HFFc6 (cell line): ENCODE data around the gene TMEM221. TPM values are rescaled to one million over a fixed set of nuclear protein-coding genes. Genes with fewer than 3 reads are reported as not detected.

Experiments used
- DNase-seq: peaks from one replicate; pipeline ENCODE4 v3.0.0-alpha.2; 2018
- H3K27ac Mint-ChIP-seq: 2 replicates; pipeline ENCODE4 v1.8.0; 2020; ENCODE audit warnings: mild to moderate bottlenecking, mixed read lengths
- H3K27me3 Mint-ChIP-seq: 2 replicates; pipeline ENCODE4 v1.8.0; 2021; ENCODE audit warnings: mild to moderate bottlenecking, moderate library complexity, mixed read lengths; ENCODE audit not compliant: insufficient read depth
- H3K36me3 Mint-ChIP-seq: 2 replicates; pipeline ENCODE4 v1.8.0; 2021; ENCODE audit warnings: low read depth, mixed read lengths
- H3K4me1 Mint-ChIP-seq: 2 replicates; pipeline ENCODE4 v1.8.0; 2020; ENCODE audit warnings: low read depth, mixed read lengths
- H3K4me3 Mint-ChIP-seq: 2 replicates; pipeline ENCODE4 v1.8.0; 2020; ENCODE audit warnings: mild to moderate bottlenecking, moderate library complexity, mixed read lengths
- H3K9me3 Mint-ChIP-seq: 2 replicates; pipeline ENCODE4 v1.8.0; 2020; ENCODE audit warnings: mild to moderate bottlenecking, mixed read lengths
- total RNA-seq, 6 experiments: library from RNA; stranded (reverse); fragmentation: NEBNext Ultra II Directional; extraction: Animal tissue kit (Norgen Biotek cat#: 25700); gene quantifications; 2 replicates in 1 of 6; 3 replicates in 5 of 6; pipeline ENCODE4 v1.2.3, GENCODE V29; 2021
- TF ChIP-seq, protein P1 (sequence below): fragments of 200-600 bp; sonication (generic); IDR thresholded peaks from 2 replicates; pipeline ENCODE4 v1.5.0; 2021; ENCODE audit warnings: antibody characterized with exemption, mild to moderate bottlenecking

TMEM221 gene
- total RNA-seq, 6 experiments from 2014 or later, result not detected

DNA sequence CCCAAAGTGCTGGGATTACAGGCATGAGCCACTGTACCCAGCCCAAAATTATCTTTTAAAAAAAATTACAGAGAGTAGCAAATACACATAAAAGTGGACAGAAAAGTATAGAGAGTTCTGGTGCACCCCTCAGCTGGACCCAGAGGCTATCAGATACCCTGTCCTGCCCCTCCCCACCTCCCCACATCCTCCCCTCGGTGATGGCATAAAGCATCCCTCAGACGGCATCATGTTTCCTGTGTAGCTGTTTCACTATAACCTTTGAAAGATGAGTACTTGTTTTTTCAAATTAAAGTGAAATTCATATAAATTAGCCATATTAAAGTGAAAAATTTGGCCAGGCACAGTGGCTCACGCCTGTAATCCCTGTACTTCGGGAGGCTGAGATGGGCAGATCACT, 41.9 kb upstream of the TMEM221 start:
- TF ChIP-seq, protein P1, sequence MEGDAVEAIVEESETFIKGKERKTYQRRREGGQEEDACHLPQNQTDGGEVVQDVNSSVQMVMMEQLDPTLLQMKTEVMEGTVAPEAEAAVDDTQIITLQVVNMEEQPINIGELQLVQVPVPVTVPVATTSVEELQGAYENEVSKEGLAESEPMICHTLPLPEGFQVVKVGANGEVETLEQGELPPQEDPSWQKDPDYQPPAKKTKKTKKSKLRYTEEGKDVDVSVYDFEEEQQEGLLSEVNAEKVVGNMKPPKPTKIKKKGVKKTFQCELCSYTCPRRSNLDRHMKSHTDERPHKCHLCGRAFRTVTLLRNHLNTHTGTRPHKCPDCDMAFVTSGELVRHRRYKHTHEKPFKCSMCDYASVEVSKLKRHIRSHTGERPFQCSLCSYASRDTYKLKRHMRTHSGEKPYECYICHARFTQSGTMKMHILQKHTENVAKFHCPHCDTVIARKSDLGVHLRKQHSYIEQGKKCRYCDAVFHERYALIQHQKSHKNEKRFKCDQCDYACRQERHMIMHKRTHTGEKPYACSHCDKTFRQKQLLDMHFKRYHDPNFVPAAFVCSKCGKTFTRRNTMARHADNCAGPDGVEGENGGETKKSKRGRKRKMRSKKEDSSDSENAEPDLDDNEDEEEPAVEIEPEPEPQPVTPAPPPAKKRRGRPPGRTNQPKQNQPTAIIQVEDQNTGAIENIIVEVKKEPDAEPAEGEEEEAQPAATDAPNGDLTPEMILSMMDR, result no peak
- Mint-ChIP-seq H3K36me3 (peaks cover 4% of the 10 kb centered on the region; the same call in 1 of the 2 replicates), H3K4me3 (no peak overlapping the region), H3K4me1 (peaks cover 12% of the 10 kb centered on the region), H3K9me3 (no peaks in the 10 kb centered on the region), H3K27me3 (0 out of 2 replicates have a peak, but pooled peaks cover 2% of the 10 kb centered on the region), H3K27ac (no peak overlapping the region)
- DNase-seq, result no peak

DNA sequence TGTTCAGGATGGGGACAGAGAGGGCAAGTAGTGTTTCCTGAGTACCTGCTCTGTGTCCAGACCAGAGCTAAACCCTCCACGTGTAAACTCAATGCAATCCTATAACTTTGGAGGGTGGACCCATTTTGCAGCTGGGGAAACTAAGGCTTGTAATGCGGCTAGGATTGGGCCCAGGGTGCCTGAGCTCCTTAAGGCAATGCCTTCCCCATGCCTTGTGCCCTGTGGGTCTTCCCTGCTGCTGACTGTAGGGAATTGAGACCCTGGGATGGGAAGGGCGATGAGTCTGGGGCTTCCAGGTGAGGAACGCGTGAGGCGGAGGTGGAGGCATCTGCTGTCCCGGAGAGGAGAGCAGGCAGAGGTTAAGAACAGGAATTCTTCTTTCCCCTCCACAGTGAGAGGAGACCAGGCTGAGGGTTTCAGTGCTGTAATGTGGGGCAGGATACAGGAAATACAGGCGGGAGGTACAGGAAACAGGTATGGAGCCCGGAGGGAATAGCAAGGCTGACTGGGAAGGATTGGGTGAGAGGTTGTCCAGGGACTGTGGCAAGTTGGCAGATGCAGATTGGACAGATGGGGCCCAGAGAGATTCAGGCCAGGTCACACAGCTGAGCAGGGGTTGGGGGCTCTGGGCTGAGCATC, 41.0 kb upstream of the TMEM221 start:
- Mint-ChIP-seq H3K36me3 (peaks cover 4% of the 10 kb centered on the region; the same call in 1 of the 2 replicates), H3K9me3 (no peaks in the 10 kb centered on the region), H3K27ac (no peak overlapping the region), H3K4me1 (peaks cover 15% of the 10 kb centered on the region), H3K27me3 (peaks cover 4% of the 10 kb centered on the region), H3K4me3 (no peak overlapping the region)
- TF ChIP-seq, protein P1, result no peak
- DNase-seq, result no peak

DNA sequence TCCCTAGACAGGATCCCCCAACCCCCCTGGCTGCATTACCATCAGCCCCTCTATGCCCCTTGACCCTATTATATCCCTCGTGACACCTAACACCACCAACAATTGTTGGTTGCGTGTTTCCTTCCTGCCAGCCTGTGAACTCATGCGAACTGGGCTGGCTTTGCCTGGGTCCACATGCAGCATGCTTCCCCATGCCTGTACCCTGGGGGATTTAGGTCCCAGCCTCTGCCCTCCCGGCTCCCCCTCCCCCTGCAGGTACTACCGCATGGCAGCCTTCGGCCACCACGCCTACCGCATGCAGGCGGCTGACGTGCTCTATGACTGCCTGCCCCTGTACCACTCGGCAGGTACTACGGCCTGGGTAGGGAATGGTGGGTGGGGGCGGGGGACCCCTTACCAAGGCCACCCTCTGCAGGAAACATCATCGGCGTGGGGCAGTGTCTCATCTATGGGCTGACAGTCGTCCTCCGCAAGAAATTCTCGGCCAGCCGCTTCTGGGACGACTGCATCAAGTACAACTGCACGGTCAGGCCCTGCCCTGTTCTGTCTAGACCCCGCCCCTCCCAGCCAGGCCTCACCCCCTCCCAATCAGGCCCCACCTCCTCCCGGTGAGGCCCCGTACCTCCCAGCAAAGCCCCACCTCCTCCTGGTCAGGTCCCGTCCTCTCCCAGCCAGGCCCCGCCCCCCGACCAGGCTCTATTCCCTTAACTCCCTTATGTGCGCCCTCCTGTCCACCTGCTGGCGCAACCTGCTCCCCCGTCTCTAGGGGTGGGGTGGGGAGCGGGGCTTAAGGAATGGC, 40.3 kb upstream of the TMEM221 start:
- peaks cover 18% of the 10 kb centered on the region for H3K4me1 Mint-ChIP-seq
- TF ChIP-seq, protein P1, result no peak; the same call in 1 of the 2 replicates
- H3K9me3 Mint-ChIP-seq, result no peaks in the 10 kb centered on the region
- no peak overlapping the region for H3K27ac Mint-ChIP-seq
- H3K4me3 Mint-ChIP-seq, result no peak overlapping the region
- peaks cover 4% of the 10 kb centered on the region; the same call in 1 of the 2 replicates for H3K36me3 Mint-ChIP-seq
- DNase-seq, result no peak
- H3K27me3 Mint-ChIP-seq, result peaks cover 6% of the 10 kb centered on the region

GRCh38 chr19:17487284-17488121, 39.0 kb upstream of the TMEM221 start:
- Mint-ChIP-seq H3K4me1 (peaks cover 18% of the 10 kb centered on the region), H3K36me3 (peaks cover 4% of the 10 kb centered on the region; the same call in 1 of the 2 replicates), H3K27ac (no peak overlapping the region), H3K9me3 (no peaks in the 10 kb centered on the region), H3K4me3 (no peak overlapping the region), H3K27me3 (peaks cover 6% of the 10 kb centered on the region)
- DNase-seq, result no peak
- TF ChIP-seq, protein P1, result no peak

GRCh38 chr19:17486545-17487240, 38.2 kb upstream of the TMEM221 start:
- Mint-ChIP-seq H3K9me3 (no peaks in the 10 kb centered on the region), H3K4me1 (peaks cover 14% of the 10 kb centered on the region), H3K36me3 (peaks cover 4% of the 10 kb centered on the region; the same call in 1 of the 2 replicates), H3K27me3 (peaks cover 6% of the 10 kb centered on the region), H3K27ac (no peak overlapping the region), H3K4me3 (no peak overlapping the region)
- TF ChIP-seq, protein P1, result no peak
- no peak for DNase-seq
